ENCODE measurements around the gene POLR1D.

POLR1D gene

DNA sequence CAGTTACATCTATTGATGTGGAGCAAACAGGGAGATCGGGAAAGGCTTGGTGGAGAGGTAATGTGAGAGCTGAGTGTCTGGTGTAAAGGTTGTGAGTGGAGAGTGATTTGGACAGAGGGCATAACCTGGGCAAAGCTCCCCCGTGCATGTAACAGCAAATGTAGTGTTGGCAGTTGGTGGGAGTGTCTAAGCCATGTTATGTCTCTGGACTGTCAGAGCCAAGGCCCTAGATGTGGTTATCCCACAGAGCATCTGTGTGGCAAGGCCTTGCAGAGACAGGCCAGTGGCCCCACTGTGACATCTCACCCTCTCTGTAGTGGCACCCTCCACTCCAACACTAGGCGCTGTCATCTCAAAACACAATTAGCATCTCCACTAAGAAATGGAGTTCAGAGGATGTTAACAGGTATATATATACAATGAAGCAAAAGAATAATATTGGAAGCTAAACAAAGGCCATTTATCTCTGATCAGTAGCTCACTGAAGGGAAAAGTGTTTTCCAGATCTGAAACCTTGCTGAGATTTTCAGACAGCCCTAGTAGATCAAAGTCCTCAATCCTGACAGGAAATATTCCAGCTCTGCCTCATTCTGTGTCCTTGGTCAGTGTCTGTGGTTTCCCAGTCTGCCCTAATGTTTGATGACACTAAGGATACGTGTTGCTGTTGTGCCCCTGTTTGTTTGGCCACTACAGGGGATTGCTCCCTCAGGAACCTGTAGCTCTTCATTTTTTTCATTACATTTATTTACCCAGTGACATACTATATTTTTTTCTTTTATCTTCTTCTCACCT is 20.2 kb downstream of the POLR1D start:
- DNase-seq, result no peak

DNA sequence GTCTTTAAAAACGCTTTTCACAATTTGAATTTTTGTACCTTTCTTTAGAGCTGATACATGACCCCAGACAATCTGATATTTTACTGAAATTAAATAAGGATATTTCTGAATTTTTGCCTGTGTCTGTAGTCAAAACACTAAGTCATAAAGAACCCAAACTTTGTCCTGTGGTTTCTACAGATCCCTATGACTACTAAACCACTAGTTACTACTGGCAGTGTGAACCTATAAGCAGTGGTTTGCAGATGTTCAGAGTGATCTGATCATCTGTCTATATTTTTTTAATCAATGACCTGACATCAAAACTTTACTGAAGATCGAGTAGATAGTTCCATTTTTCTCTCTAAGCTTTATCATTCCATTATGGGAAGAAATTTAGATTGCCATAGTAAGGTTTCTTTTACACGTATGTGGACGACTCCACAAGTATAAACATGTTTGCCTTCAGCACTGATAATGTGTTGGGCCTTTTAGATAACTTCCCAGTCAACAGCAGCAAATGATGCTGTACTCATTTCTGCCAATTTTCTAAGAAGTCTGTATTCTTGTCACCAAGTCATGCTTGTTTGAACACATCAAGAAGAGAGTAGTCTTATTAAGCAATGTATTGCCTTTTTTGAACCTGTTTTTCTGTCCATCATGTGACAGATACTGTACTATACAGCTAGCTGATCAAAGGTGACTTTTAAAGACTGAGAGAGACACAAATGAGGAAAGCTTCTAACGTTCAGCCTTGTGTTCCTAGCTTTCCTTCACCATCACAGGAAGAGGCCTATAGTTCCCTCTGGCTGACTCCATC is 21.8 kb downstream of the POLR1D start:
- DNase-seq, result no peak

DNA sequence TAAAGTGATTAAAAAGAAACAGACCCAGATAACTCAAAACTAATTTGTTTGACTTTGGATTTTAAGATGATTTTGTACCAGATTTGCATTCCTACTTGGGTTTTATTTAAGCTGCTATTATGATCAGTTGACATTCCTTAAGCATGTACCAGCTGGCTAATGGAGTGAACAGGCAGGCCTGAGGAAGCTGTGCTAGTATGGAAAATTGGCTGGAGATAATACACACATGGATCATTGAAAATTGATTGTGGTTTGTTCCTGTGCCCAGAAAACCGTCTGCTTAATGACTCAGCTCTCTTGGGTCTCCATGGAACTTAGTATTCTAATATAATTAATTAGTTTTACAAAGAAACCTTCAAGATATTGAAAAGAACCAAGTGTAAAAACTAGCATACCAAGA is 22.6 kb downstream of the POLR1D start:
- no peak for DNase-seq

DNA sequence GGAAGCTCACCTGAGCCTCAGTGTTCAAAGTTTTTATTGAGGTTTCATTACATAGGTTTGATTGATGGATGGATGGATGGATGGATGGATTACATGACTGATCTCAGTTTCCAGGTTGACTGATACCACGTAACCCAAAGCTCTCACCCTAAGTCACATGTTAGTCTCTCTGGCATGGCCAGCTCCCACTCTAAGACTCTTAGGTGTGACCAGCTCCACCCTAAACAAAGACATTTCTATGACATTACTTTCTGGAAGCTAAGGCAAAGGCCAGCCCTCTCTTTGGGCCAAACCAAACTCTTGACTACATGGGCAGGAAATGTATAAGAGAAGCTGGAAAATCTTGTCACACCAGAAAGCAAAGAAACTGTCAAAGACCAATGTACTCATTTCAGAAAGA is 28.6 kb downstream of the POLR1D start:
- DNase-seq, result no peak

DNA sequence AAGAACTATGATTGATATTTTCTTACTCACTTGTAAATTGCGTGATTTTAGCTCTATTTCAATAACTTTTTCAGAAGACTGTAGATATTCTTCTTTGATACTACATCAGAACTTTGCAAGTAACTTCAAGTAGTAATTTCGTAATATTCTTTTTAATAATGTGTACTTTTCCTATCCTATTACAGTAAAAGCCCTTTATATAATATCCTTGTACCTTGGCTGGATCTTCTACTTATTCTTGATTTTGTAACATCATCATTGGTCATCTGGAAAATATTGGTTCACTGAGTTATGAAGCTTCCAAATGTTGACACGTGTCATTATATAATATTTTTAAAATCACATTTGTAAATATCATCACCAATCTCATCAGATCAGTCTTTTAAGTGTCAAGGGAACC is 32.4 kb downstream of the POLR1D start:
- no peak for DNase-seq

DNA sequence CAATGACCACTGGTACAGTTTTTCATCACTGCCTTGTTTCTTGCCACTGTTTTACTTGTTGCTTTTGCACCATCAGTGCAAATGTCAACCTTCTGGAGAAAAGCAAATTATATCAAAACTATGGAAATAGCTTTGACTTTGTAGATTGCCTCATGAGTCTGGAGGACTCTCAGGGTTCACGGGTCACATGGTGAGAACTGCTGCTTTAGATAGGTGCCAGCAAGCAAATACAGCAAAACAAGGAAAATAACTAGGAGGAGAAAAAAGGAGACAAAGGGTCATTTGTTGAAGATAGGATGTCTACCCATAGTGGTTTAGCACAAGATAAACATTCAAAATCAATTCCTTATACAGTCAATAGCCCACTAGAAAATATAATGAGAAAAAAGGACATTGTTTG is 33.1 kb downstream of the POLR1D start:
- no peak for DNase-seq

GRCh38 chr13:27657724-27658123 is 36.0 kb downstream of the POLR1D start:
- no peak for DNase-seq

DNA sequence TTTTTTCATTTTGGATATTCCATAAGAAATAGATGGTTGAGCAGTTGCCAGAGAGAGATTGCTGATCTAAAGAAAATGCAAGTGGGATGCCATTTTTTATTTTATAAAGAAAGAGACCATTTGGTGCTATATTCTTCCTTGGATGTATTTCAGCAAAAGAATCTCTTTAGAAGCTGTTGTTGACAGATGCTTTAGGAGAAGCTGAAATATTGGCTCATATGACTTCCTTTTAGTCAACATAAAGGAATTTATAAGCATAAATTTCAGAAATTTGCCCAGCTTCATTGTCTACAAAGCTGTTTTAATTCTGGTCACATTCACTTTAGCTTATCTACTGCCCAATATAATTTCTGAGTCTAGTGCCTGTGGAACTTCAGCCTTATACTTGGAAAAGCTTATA is 36.9 kb downstream of the POLR1D start:
- DNase-seq, result no peak

GRCh38 chr13:27659145-27659865 is 37.6 kb downstream of the POLR1D start:
- no peak for DNase-seq

DNA sequence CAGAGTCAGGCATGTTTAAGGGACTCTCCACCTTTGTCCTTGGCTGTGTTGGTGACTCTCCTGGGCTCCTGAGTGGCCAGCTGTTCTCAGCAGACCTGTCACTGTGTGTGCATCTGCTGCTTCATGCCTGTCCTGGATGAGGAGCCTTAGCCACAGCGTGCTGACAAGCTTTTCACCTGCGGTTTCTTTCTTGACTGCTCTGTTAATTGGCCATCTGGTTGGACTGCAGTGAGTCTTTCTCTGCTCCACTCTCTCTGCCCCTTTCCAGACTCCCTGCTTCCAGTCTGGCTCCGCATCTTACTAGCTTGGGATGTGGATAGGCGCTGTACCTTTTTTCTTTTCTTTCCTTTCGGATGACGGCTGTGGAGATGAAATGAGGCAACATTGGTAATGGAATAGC is 38.8 kb downstream of the POLR1D start:
- no peak for DNase-seq

DNA sequence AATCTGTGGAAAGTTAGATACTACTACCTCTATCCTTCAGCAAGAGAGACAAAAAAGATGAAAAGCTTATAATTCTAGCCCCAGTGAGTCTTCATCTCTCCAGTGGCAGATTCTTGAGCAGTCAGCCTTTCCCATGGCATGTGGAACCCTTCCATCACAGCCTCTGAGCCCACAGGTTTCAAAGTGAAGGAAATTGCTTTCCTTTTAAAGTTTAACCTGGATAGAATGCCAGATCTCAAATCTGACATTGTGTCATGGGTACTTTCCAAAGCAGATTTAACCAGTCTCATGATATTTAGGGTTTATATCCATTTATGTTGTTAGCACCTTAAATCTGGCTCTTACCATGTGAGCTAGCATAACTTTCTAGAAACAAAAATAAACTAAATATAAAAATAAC is 39.3 kb downstream of the POLR1D start:
- no peak for DNase-seq

- DNase-seq, result no peak
These were observed 41.2 kb downstream of the POLR1D start for GRCh38 chr13:27662738-27663470.

DNA sequence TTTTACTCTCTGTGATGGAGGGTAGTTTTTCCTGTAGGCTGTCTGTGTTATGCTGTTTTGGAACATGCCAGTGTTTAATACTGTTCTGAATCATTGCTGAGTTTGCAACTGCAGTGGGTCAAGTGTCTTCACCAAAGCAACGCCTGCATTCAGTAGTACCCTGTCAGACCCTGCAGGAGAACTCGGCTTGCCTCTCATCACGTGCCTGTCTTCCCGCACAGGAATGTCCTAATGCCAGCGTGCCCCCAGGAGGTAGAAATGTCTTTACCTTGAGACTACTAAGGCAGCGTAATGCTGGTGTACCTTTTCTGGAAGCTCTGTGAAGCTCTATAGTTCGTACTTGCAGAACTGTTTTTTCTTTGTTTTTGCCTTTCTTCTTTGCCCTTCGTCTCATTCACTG is 42.3 kb downstream of the POLR1D start:
- no peak for DNase-seq

DNA sequence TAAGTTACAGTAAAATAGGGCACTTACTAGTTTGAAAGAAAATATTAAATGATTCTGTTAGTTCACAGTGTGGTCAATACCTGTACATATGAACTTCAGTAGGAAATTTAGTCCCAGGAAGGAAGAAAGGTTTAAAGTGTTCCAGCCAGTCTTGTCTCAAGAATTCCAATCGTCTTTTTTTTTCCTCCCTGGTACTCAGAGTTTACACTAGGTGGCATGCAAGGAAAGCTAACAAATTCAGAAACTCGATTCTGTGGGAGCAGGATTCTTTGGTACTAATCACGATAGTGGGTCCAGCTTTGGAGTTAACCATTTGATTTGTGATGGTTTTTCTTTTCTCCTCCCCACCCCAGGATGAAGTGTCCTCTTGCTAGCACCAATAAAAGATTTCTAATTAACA is 43.6 kb downstream of the POLR1D start:
- DNase-seq, result no peak

- DNase-seq, result no peak
These were observed 44.1 kb downstream of the POLR1D start for GRCh38 chr13:27665761-27666160.

GRCh38 chr13:27666951-27667350 is 45.3 kb downstream of the POLR1D start:
- DNase-seq, result no peak

GRCh38 chr13:27667946-27668345 is 46.3 kb downstream of the POLR1D start:
- DNase-seq, result no peak

- DNase-seq, result no peak
These were observed 49.2 kb downstream of the POLR1D start for GRCh38 chr13:27670861-27671260.

GRCh38 chr13:27672025-27672424 is 50.3 kb downstream of the POLR1D start:
- DNase-seq, result no peak
